ENCODE measurements around the gene BCL2L12.
A peak's percentile ranks its signal among the peaks of the same experiment; 100 is the strongest.

BCL2L12 gene

DNA sequence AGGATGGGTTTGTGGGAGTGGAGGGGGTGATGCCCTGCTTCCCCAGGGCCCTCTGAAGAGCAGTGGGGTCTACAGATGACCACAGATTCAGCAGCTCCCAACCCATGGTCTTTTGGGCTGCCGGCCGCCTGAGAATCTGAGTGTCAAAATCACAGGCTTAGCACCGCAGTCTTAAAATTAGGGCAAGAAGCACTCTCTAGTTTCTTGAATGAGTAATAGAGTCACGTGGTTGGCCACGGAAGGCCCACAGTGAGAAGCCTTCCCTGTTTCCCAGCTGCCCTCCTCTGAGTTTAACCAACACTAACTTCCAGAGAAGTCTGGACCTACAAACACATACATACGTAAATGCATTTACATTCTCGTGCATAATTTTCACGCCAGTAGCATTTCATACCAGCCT, 16.5 kb downstream of the BCL2L12 start:
- no peak for DNase-seq (ENCODE audit: extremely low spot score, insufficient read length, low read depth)
- no peak for FAIRE-seq

DNA sequence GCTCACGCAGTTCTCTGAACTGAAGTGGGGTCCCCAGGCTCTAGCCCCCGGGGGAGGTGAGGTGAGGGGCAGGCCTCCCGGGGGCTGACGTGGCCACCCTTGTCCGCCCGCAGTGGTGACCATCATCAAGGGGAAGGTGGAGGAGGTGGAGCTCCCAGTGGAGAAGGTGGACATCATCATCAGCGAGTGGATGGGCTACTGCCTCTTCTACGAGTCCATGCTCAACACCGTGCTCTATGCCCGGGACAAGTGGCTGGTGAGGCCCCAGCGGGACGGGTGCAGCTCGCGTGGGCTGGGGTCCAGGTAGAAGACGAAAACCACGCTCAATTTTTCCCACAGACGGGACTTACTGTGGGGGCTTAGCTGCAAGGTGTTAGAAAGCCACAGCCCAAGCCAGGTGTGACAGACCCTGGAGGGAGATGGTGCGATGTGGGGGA, 18.1 kb downstream of the BCL2L12 start:
- FAIRE-seq (no peak), DNase-seq (ENCODE audit: extremely low spot score, insufficient read length, low read depth) (no peak)

DNA sequence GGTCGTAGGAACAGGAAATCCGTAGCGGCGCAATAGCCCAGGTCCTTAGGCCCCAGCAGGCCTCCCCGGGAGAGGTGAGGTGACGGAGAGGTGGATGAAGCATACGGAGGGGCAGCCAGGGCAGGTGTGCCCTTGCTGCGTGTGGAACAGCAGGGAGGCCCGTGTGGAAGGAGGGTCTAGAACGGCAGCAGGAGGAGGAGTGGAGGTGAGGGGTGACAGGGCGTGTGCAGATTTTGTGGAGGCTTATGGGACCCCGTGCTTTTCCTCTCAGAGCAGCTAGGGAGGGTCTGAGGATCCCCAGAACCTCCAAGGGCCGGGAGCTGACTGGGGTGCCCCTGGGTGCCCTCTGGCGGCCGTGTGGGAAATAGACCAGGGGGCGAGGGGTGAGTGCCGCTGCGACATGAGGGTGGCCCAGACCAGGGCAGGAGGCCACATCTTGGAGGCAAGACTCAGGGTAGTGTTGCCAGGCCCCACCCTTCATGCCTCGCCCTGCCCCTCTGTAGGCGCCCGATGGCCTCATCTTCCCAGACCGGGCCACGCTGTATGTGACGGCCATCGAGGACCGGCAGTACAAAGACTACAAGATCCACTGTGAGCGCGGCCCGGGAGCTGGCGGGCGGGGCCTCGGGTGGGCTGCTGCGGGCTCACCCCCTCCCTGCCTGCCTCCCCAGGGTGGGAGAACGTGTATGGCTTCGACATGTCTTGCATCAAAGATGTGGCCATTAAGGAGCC, 18.7 kb downstream of the BCL2L12 start:
- no peak for DNase-seq (ENCODE audit: extremely low spot score, insufficient read length, low read depth)
- no peak for FAIRE-seq

- FAIRE-seq (no peak), DNase-seq (ENCODE audit: extremely low spot score, insufficient read length, low read depth) (no peak)
Observed at GRCh38 chr19:49684983-49685553, 19.3 kb downstream of the BCL2L12 start.

DNA sequence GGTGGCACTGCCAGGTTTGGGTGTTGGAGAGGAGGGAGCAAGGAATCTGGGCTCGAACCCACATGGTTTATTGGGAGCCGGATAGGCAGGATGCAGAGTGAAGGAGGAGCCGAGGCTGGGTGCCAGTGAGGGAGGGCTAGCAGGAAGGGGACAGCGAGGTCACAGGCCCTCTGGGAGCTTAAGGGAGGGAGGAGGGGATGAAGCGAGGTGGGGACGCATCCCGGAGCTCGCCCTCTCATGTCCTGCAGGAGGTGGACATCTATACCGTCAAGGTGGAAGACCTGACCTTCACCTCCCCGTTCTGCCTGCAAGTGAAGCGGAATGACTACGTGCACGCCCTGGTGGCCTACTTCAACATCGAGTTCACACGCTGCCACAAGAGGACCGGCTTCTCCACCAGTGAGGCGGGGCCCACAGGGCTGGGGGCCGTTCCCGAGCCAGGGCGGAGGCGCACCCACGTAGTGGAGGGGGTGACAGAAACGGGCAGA, 20.2 kb downstream of the BCL2L12 start:
- DNase-seq (ENCODE audit: extremely low spot score, insufficient read length, low read depth) (no peak), FAIRE-seq (no peak)

DNA sequence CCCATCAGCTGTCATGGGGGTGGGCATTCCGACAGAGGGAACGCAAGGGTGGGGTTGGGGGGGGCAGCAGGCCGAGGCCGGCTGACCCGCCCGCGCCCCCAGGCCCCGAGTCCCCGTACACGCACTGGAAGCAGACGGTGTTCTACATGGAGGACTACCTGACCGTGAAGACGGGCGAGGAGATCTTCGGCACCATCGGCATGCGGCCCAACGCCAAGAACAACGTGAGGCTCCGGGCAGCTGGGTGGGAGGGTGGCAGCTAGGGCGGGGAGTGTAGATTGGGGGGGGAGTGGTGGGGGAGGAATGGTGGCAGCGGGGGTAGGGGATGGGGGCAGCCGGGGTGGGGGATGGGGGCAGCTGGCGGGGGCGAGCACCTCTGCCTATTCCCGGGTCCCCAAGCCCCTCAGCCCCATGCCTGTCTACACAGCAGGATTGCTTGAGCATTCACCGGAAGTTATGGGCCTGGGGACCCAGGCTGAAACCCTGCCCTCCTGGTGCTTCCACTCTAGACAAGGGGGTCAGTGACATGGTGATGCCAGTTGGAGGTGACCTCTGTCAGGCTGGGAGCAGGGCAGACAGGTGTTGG, 20.9 kb downstream of the BCL2L12 start:
- FAIRE-seq (no peak), DNase-seq (ENCODE audit: extremely low spot score, insufficient read length, low read depth) (no peak)

GRCh38 chr19:49687150-49687549, 21.4 kb downstream of the BCL2L12 start:
- FAIRE-seq (no peak), DNase-seq (ENCODE audit: extremely low spot score, insufficient read length, low read depth) (no peak)

GRCh38 chr19:49687566-49688316, 22.0 kb downstream of the BCL2L12 start:
- DNase-seq (ENCODE audit: extremely low spot score, insufficient read length, low read depth), result no peak
- no peak for FAIRE-seq

GRCh38 chr19:49688531-49689132, 22.9 kb downstream of the BCL2L12 start:
- DNase-seq (ENCODE audit: extremely low spot score, insufficient read length, low read depth) (no peak), FAIRE-seq (no peak)

GRCh38 chr19:49689133-49690078, 23.7 kb downstream of the BCL2L12 start, which contains the start of gene ADM5:
ADM5 (plus strand) TSS chr19:49689594; CDS start chr19:49689838, 244 bp downstream.
- DNase-seq (ENCODE audit: extremely low spot score, insufficient read length, low read depth), result no peak
- FAIRE-seq, result no peak

- no peak for DNase-seq (ENCODE audit: extremely low spot score, insufficient read length, low read depth)
- FAIRE-seq, result no peak
Observed at GRCh38 chr19:49690079-49690655, 24.4 kb downstream of the BCL2L12 start.

- FAIRE-seq (peak; percentile 9), DNase-seq (ENCODE audit: extremely low spot score, insufficient read length, low read depth) (no peak)
Observed at GRCh38 chr19:49690656-49691242, 25.0 kb downstream of the BCL2L12 start, which contains the start of gene CPT1C. CPT1C (plus strand) TSS chr19:49691116; CDS start chr19:49692253, 1,137 bp downstream.

DNA sequence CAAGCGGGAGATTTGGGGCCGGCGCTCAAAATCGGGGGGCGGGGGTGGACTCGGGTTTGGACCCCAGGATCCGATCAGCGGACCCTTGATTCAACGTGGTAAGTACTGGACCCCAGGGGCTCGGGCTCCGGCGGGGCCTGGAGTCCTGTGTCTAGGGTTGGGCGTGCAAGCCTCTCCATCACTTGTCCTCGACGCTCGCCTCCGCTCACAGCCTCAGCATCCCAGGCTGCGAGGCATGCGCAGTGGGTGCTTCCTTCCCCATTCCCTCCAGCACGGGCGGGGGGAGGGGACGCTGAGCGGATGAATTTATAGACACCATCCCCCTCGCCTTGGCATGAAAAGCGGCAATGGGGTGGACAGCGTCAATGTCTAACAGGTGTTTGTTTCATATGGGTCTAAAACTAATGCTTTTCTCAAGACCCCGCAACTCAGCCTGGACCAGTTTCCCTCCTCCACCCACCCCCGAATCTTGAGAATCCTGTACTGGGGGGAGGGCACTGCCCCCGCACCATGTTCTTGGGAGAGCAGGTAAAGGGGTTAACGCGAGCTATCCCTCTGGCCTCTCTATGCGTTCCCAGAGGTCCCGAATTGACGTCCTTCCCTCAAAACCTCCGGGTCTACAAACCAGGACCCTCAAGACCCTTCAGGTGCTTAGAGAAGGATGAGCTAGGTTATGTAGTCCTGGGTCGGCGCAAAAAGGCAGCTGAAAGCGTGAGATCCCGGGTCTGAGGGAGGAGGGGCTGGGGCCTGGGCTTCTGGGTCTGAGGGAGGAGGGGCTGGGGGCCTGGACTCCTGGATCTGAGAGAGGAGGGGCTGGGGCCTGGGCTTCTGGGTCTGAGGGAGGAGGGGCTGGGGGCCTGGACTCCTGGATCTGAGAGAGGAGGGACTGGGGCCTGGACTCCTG, 25.8 kb downstream of the BCL2L12 start:
- FAIRE-seq (peak; percentile 26), DNase-seq (ENCODE audit: extremely low spot score, insufficient read length, low read depth) (no peak)

DNA sequence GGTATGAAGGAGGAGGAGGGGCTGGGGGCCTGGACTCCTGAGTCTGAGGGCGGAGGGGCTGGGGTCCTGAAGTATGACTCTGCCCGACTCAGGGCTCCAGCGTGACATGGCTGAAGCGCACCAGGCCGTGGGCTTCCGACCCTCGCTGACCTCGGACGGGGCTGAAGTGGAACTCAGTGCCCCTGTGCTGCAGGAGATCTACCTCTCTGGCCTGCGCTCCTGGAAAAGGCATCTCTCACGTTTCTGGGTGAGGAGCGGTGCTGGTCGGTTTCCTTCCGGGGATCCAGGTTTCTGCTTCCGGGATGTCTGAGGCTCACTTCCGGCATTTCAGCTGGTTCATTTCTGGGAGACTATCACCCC, 26.4 kb downstream of the BCL2L12 start:
- FAIRE-seq (no peak), DNase-seq (ENCODE audit: extremely low spot score, insufficient read length, low read depth) (no peak)

DNA sequence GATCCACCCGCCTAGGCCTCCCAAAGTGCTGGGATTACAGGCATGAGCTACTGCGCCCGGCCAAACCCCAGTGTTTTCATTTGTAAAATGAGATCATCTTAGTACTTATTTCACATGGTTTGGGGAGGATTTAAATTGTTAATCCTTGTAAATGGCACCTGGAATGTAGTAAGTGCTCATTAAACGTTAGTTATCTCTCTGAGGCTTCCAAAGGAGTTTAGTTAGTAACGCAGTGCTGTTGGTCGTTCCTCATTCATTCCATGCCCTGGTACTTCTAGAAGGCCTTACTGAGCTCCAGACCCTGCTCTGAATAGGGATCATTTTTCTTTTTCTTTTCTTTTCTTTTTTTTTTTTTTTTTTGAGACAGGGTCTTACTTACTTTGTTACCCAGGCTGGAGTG, 30.4 kb downstream of the BCL2L12 start:
- FAIRE-seq (no peak), DNase-seq (ENCODE audit: extremely low spot score, insufficient read length, low read depth) (no peak)

GRCh38 chr19:49696865-49697264, 31.1 kb downstream of the BCL2L12 start:
- FAIRE-seq (no peak), DNase-seq (ENCODE audit: extremely low spot score, insufficient read length, low read depth) (no peak)

DNA sequence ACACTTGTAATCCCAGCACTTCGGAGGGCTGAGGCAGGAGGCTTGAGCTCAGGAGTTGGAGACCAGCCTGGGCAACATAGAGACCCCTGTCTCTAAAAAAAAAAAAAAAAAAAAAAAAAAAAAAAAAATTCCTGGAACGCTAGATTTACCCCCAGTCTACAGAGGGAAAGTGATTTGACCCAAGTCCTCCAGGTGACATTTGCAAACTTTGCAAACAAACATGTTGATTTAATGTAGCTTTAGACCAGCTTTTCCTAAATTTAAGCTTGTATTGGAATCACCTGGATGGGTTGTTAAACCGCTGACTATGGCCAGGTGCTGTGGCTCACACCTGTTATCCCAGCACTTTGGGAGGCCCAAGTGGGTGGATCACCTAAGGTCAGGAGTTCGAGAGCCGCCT, 33.6 kb downstream of the BCL2L12 start:
- FAIRE-seq (no peak), DNase-seq (ENCODE audit: extremely low spot score, insufficient read length, low read depth) (no peak)

All from GM18507 (cell line).